Kidney epithelial cell (primary cell): ENCODE results near the gene EMB. TPM values are rescaled to one million over a fixed set of nuclear protein-coding genes. Genes with fewer than 3 reads are reported as not detected.
"Not testable (repeated sequence)": the region's sequence is repeated elsewhere in the genome, so short reads cannot be mapped to it uniquely, and the experiment has no call there.

Experiments
- DNase-seq: peaks from one replicate; pipeline ENCODE4 v3.0.0-alpha.2; 2010; ENCODE audit warnings: low read depth
- H3K27me3 ChIP-seq: 2 replicates; pipeline ENCODE4 v1.6.0; 2011; ENCODE audit warnings: low read length; ENCODE audit not compliant: control insufficient read depth, insufficient read depth
- H3K36me3 ChIP-seq: 2 replicates; pipeline ENCODE4 v1.5.1; 2011; ENCODE audit warnings: low read length; ENCODE audit not compliant: control insufficient read depth, insufficient read depth
- H3K4me3 ChIP-seq: 2 replicates; pipeline ENCODE4 v1.5.1; 2011; ENCODE audit warnings: low read depth, mild to moderate bottlenecking, control low read depth, low read length
- CTCF ChIP-seq: IDR thresholded peaks from 2 replicates; pipeline ENCODE4 v1.5.1; 2011; ENCODE audit warnings: mild to moderate bottlenecking, moderate library complexity, low read length, control low read depth, inconsistent platforms; ENCODE audit not compliant: insufficient read depth, poor library complexity, severe bottlenecking
- total RNA-seq: library from RNA; depleted of rRNA; stranded (reverse); fragments of >200 nt; gene quantifications from 2 replicates; pipeline ENCODE4 v1.2.3, GENCODE V29; 2015

Gene EMB
- total RNA-seq, result 8.4 and 15.1 TPM in 2 replicates

- peak within 1 kb of the TSS; percentile 54 for H3K4me3 ChIP-seq
- H3K36me3 ChIP-seq, result no peaks in the 10 kb centered on the region
- DNase-seq, result peak; percentile 1
- peak; percentile 14 for TF ChIP-seq CTCF
- H3K27me3 ChIP-seq, result peaks cover 3% of the 10 kb centered on the region
Measured at GRCh38 chr5:50440651-50441492, at the start of gene EMB. Gene EMB (minus strand): TSS chr5:50441288. CDS start chr5:50441151, 137 bp downstream.

GRCh38 chr5:50489491-50489890, 48.4 kb upstream of the EMB start:
- not testable (repeated sequence) for DNase-seq, H3K36me3 ChIP-seq, H3K27me3 ChIP-seq, H3K4me3 ChIP-seq

- not testable (repeated sequence) for H3K4me3 ChIP-seq, H3K27me3 ChIP-seq, H3K36me3 ChIP-seq, DNase-seq
Measured at GRCh38 chr5:50478790-50479189, 37.7 kb upstream of the EMB start.

- Histone ChIP-seq H3K36me3 (no peaks in the 10 kb centered on the region), H3K4me3 (no peak overlapping the region), H3K27me3 (no peaks in the 10 kb centered on the region)
- no peak for TF ChIP-seq CTCF
- DNase-seq, result no peak
Measured at GRCh38 chr5:50476549-50476948, 35.5 kb upstream of the EMB start.

- not testable (repeated sequence) for H3K36me3 ChIP-seq, DNase-seq, H3K27me3 ChIP-seq, H3K4me3 ChIP-seq
Measured at GRCh38 chr5:50465015-50465414, 23.9 kb upstream of the EMB start.

- DNase-seq, result no peak
- H3K36me3 ChIP-seq, result no peaks in the 10 kb centered on the region
- no peak overlapping the region for H3K4me3 ChIP-seq
- H3K27me3 ChIP-seq, result no peaks in the 10 kb centered on the region
- TF ChIP-seq CTCF, result no peak
Measured at GRCh38 chr5:50463726-50464125, 22.6 kb upstream of the EMB start.

GRCh38 chr5:50463047-50463446, 22.0 kb upstream of the EMB start:
- no peak for DNase-seq
- no peak overlapping the region for H3K4me3 ChIP-seq
- H3K27me3 ChIP-seq, result no peaks in the 10 kb centered on the region
- H3K36me3 ChIP-seq, result no peaks in the 10 kb centered on the region
- no peak for TF ChIP-seq CTCF

GRCh38 chr5:50462579-50462978, 21.5 kb upstream of the EMB start:
- not testable (repeated sequence) for H3K27me3 ChIP-seq, H3K36me3 ChIP-seq, DNase-seq, H3K4me3 ChIP-seq

GRCh38 chr5:50458372-50458771, 17.3 kb upstream of the EMB start:
- H3K27me3 ChIP-seq, DNase-seq, H3K36me3 ChIP-seq, H3K4me3 ChIP-seq: not testable (repeated sequence)

- not testable (repeated sequence) for H3K36me3 ChIP-seq, H3K27me3 ChIP-seq, DNase-seq, H3K4me3 ChIP-seq
Measured at GRCh38 chr5:50449241-50449640, 8.2 kb upstream of the EMB start.
